ENCODE results near the gene LKAAEAR1. TPM values are rescaled to one million over a fixed set of nuclear protein-coding genes. Genes with fewer than 3 reads are reported as not detected.
A peak's percentile ranks its signal among the peaks of the same experiment; 100 is the strongest.

LKAAEAR1 gene
- total RNA-seq, 2 donors from 2014 or later: not detected

DNA sequence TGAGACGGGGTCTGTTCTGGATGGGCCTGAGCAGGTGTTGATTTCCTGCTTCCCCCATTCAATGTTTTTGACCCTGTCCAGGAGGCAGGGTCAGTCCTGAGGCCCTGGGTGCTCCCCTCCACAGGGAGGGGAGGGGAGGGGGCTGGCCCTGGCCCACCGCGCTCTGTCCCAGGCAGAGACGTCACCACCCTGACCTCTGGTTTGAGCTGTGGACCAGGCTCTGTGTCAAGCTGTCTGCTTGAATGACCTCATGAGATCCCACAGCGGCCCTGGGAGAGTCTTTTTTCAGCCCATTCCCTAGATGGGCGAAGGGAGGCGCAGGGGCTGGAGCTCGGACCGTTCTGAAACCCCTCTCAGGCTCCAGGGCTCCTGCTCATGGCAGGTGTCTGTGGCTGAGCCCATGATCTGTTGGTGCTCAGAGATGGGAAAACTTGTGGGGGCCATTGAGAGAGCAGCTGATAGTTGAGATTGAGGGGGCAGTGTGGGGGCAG is 8.9 kb upstream of the LKAAEAR1 start:
- peaks cover 7% of the 10 kb centered on the region for H3K36me3 Mint-ChIP-seq (ENCODE audit: low read depth)
- H3K4me3 ChIP-seq (ENCODE audit: low read length): no peak overlapping the region
- H3K4me1 Mint-ChIP-seq: no peaks in the 10 kb centered on the region
- no peaks in the 10 kb centered on the region for H3K36me3 ChIP-seq (ENCODE audit: control insufficient read depth, insufficient read depth, low read length)
- H3K27ac Mint-ChIP-seq: no peak overlapping the region
- no peaks in the 10 kb centered on the region for H3K9me3 ChIP-seq (ENCODE audit: control insufficient read depth, low read length)
- no peaks in the 10 kb centered on the region for H3K4me1 ChIP-seq (ENCODE audit: control insufficient read depth, insufficient read depth, low read length)
- H3K4me3 Mint-ChIP-seq: no peak overlapping the region
- peaks cover 8% of the 10 kb centered on the region for H3K27me3 ChIP-seq (ENCODE audit: control insufficient read depth, insufficient read depth, low read length, poor library complexity, severe bottlenecking)
- H3K9me3 Mint-ChIP-seq: peaks cover 2% of the 10 kb centered on the region
- H3K27me3 Mint-ChIP-seq (ENCODE audit: insufficient read depth): peaks cover 9% of the 10 kb centered on the region
- TF ChIP-seq, protein P1, sequence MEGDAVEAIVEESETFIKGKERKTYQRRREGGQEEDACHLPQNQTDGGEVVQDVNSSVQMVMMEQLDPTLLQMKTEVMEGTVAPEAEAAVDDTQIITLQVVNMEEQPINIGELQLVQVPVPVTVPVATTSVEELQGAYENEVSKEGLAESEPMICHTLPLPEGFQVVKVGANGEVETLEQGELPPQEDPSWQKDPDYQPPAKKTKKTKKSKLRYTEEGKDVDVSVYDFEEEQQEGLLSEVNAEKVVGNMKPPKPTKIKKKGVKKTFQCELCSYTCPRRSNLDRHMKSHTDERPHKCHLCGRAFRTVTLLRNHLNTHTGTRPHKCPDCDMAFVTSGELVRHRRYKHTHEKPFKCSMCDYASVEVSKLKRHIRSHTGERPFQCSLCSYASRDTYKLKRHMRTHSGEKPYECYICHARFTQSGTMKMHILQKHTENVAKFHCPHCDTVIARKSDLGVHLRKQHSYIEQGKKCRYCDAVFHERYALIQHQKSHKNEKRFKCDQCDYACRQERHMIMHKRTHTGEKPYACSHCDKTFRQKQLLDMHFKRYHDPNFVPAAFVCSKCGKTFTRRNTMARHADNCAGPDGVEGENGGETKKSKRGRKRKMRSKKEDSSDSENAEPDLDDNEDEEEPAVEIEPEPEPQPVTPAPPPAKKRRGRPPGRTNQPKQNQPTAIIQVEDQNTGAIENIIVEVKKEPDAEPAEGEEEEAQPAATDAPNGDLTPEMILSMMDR (conservative IDR thresholded peaks at IDR 0.05): no peak
- peak; percentile 75 for DNase-seq
- WGBS, 2 experiments (ENCODE audit: insufficient coverage in 1 of 2, insufficient read length in 1 of 2): 69 to 80% methylated on average over 6 to 9 of the region's 9 CpGs
- H3K9ac ChIP-seq (ENCODE audit: extremely low read depth, low read length, poor library complexity, severe bottlenecking): no peak overlapping the region
- no peak overlapping the region for H3K27ac ChIP-seq (ENCODE audit: low read depth, low read length)

DNA sequence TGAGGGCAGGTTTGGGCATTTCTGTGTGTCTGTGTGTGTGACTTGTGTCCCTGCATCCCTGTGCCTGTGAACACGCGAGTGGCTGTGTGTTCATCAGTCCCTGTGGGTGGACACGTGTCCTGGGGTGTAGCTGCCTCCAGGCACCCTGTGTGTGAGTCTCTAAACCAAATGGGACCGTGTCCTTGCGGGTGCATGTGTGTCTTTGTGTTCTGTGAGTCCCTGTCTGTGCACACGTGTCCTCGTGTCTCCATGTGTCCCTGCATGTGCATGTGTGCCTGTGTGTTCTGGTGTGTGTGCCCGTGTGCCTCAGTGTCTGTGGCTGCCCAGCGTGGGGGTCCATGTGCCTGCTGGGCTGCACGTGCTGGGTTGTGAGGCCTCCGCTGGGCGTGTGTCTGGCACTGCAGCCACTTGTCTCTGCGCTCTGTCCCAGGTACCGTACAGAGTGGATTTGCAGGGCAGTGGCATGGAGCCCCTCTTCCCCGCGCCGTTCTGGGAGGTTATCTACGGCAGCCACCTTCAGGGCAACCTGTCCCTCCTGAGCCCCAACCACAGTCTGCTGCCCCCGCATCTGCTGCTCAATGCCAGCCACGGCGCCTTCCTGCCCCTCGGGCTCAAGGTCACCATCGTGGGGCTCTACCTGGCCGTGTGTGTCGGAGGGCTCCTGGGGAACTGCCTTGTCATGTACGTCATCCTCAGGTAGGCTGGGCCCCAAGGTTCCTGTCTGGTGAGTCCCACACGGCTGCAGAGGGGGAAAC is 8.2 kb upstream of the LKAAEAR1 start:
- no peak overlapping the region for H3K4me3 ChIP-seq (ENCODE audit: low read length)
- H3K27me3 Mint-ChIP-seq (ENCODE audit: insufficient read depth): peaks cover 13% of the 10 kb centered on the region
- H3K27ac Mint-ChIP-seq: no peak overlapping the region
- peaks cover 11% of the 10 kb centered on the region for H3K27me3 ChIP-seq (ENCODE audit: control insufficient read depth, insufficient read depth, low read length, poor library complexity, severe bottlenecking)
- no peak overlapping the region for H3K9ac ChIP-seq (ENCODE audit: extremely low read depth, low read length, poor library complexity, severe bottlenecking)
- H3K4me3 Mint-ChIP-seq: no peak overlapping the region
- no peak overlapping the region for H3K27ac ChIP-seq (ENCODE audit: low read depth, low read length)
- WGBS, 2 experiments (ENCODE audit: insufficient coverage in 1 of 2, insufficient read length in 1 of 2): 86 to 91% methylated on average over 16 to 27 of the region's 27 CpGs
- peaks cover 7% of the 10 kb centered on the region for H3K36me3 Mint-ChIP-seq (ENCODE audit: low read depth)
- no peaks in the 10 kb centered on the region for H3K4me1 ChIP-seq (ENCODE audit: control insufficient read depth, insufficient read depth, low read length)
- no peaks in the 10 kb centered on the region for H3K9me3 ChIP-seq (ENCODE audit: control insufficient read depth, low read length)
- TF ChIP-seq, protein P1 (conservative IDR thresholded peaks at IDR 0.05): no peak
- no peak for DNase-seq
- no peaks in the 10 kb centered on the region for H3K36me3 ChIP-seq (ENCODE audit: control insufficient read depth, insufficient read depth, low read length)
- H3K9me3 Mint-ChIP-seq: peaks cover 2% of the 10 kb centered on the region
- H3K4me1 Mint-ChIP-seq: no peaks in the 10 kb centered on the region

DNA sequence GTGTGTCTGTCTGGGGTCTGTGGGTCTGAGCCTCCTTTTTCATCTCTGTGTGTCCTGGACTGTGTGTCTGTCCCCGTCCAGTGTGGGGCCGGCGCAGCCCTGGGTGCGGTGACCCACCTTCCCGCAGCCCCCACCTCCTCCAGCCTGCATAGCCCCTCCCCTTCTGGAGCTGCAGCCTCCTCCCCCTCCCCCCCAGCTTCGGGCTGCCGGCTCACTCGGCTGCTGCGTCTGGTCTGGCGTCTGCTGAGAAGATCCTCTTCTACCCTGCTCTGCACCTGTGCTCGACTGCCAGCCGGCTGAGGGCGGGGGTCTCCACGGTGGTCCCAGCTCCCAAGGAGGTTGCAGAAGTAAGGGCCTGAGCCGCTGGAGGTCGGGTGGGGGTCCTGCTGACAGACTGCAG is 7.6 kb upstream of the LKAAEAR1 start:
- no peak overlapping the region for H3K27ac Mint-ChIP-seq
- H3K27me3 Mint-ChIP-seq (ENCODE audit: insufficient read depth): peaks cover 14% of the 10 kb centered on the region
- H3K27me3 ChIP-seq (ENCODE audit: control insufficient read depth, insufficient read depth, low read length, poor library complexity, severe bottlenecking): peaks cover 11% of the 10 kb centered on the region
- H3K9me3 ChIP-seq (ENCODE audit: control insufficient read depth, low read length): no peaks in the 10 kb centered on the region
- TF ChIP-seq, protein P1 (conservative IDR thresholded peaks at IDR 0.05): no peak
- H3K4me3 Mint-ChIP-seq: no peak overlapping the region
- no peak overlapping the region for H3K9ac ChIP-seq (ENCODE audit: extremely low read depth, low read length, poor library complexity, severe bottlenecking)
- H3K9me3 Mint-ChIP-seq: peaks cover under 1% of the 10 kb centered on the region
- no peaks in the 10 kb centered on the region for H3K36me3 ChIP-seq (ENCODE audit: control insufficient read depth, insufficient read depth, low read length)
- H3K36me3 Mint-ChIP-seq (ENCODE audit: low read depth): peaks cover 5% of the 10 kb centered on the region
- peak; percentile 68 for DNase-seq
- no peak overlapping the region for H3K4me3 ChIP-seq (ENCODE audit: low read length)
- no peaks in the 10 kb centered on the region for H3K4me1 Mint-ChIP-seq
- no peaks in the 10 kb centered on the region for H3K4me1 ChIP-seq (ENCODE audit: control insufficient read depth, insufficient read depth, low read length)
- WGBS, 2 experiments (ENCODE audit: insufficient coverage in 1 of 2, insufficient read length in 1 of 2): 0 to 45% methylated on average over 1 to 16 of the region's 16 CpGs
- H3K27ac ChIP-seq (ENCODE audit: low read depth, low read length): no peak overlapping the region
